ENCODE measurements around the gene POFUT1.
A peak's percentile ranks its signal among the peaks of the same experiment; 100 is the strongest.
"Not testable (repeated sequence)": the region's sequence is repeated elsewhere in the genome, so short reads cannot be mapped to it uniquely, and the experiment has no call there.

Gene POFUT1

DNA sequence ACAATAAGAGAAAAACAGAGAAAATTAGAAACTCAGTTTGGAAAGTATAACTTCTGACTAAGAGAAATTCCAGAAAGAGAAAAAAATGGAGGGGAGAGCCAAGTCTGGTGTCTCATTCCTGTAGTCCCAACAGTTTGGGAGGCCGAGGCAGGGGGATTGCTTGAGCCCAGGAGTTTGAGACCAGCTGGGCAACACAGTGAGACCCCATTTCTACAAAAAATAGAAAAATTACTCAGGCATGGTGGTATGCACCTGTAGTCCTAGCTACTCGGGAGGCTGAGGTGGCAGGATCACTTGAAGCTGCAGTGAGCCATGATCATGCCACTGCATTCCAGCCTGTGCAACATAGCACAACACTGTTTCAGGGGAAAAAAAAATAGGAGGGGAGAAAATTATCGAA lies 66.7 kb downstream of the POFUT1 start:
- Histone ChIP-seq H3K9ac (ENCODE audit: low read depth in 1 of 2, low read length in 2 of 2) (no peak overlapping the region), H3K36me3 (ENCODE audit: control insufficient read depth in 2 of 2, insufficient read depth in 2 of 2, low read length in 2 of 2) (no peaks in the 10 kb centered on the region), H3K9me3 (ENCODE audit: control insufficient read depth in 2 of 2, low read length in 2 of 2) (no peaks in the 10 kb centered on the region), H3K4me3 (ENCODE audit: low read length in 2 of 2) (no peak overlapping the region), H3K4me1 (ENCODE audit: control insufficient read depth in 2 of 2, insufficient read depth in 2 of 2, low read length in 2 of 2) (peaks cover 8 to 12% of the 10 kb centered on the region in 2 donors), H3K27me3 (ENCODE audit: control insufficient read depth in 2 of 2, insufficient read depth in 2 of 2, low read length in 2 of 2) (no peaks in the 10 kb centered on the region), H3K27ac (ENCODE audit: low read depth in 2 of 2, low read length in 2 of 2) (no peak overlapping the region)

DNA sequence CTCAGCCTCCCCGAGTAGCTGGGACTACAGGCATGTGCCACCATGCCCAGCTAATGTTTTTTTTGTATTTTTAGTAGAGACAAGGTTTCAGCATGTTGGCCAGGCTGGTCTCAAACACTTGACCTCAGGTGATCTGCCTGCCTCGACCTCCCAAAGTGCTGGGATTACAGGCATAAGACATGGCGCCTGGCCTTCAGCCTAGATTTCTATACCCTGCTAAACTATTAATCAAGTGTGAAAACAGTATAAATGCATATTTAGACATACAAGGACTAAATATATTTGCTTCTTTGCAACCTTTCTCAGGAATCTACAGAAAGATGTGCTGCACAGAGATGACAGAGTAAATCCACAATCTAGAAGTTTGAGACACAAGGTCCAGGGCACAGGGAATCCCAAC lies 67.5 kb downstream of the POFUT1 start:
- peaks cover 8 to 12% of the 10 kb centered on the region in 2 donors for H3K4me1 ChIP-seq (ENCODE audit: control insufficient read depth in 2 of 2, insufficient read depth in 2 of 2, low read length in 2 of 2)
- not testable (repeated sequence) for H3K36me3 ChIP-seq (ENCODE audit: control insufficient read depth in 2 of 2, insufficient read depth in 2 of 2, low read length in 2 of 2); H3K9ac ChIP-seq (ENCODE audit: low read depth in 1 of 2, low read length in 2 of 2); H3K27me3 ChIP-seq (ENCODE audit: control insufficient read depth in 2 of 2, insufficient read depth in 2 of 2, low read length in 2 of 2); H3K27ac ChIP-seq (ENCODE audit: low read depth in 2 of 2, low read length in 2 of 2); H3K9me3 ChIP-seq (ENCODE audit: control insufficient read depth in 2 of 2, low read length in 2 of 2); H3K4me3 ChIP-seq (ENCODE audit: low read length in 2 of 2)

GRCh38 chr20:32277361-32278198 lies 69.9 kb downstream of the POFUT1 start, which contains the start of gene KIF3B:
Gene KIF3B, plus strand, starts transcription at chr20:32277651. Its CDS starts 32,127 bp downstream, at chr20:32309778.
- Histone ChIP-seq H3K9ac (ENCODE audit: low read depth in 1 of 2, low read length in 2 of 2) (peak within 1 kb of the TSS; percentile 79 to 85), H3K9me3 (ENCODE audit: control insufficient read depth in 2 of 2, low read length in 2 of 2) (no peaks in the 10 kb centered on the region), H3K36me3 (ENCODE audit: control insufficient read depth in 2 of 2, insufficient read depth in 2 of 2, low read length in 2 of 2) (peaks cover 0 to 3% of the 10 kb centered on the region in 2 donors), H3K27me3 (ENCODE audit: control insufficient read depth in 2 of 2, insufficient read depth in 2 of 2, low read length in 2 of 2) (no peaks in the 10 kb centered on the region), H3K4me3 (ENCODE audit: low read length in 2 of 2) (peak within 1 kb of the TSS; percentile 89 to 92), H3K4me1 (ENCODE audit: control insufficient read depth in 2 of 2, insufficient read depth in 2 of 2, low read length in 2 of 2) (peaks cover 8 to 10% of the 10 kb centered on the region in 2 donors), H3K27ac (ENCODE audit: low read depth in 2 of 2, low read length in 2 of 2) (peak within 1 kb of the TSS; percentile 53 to 68)

DNA sequence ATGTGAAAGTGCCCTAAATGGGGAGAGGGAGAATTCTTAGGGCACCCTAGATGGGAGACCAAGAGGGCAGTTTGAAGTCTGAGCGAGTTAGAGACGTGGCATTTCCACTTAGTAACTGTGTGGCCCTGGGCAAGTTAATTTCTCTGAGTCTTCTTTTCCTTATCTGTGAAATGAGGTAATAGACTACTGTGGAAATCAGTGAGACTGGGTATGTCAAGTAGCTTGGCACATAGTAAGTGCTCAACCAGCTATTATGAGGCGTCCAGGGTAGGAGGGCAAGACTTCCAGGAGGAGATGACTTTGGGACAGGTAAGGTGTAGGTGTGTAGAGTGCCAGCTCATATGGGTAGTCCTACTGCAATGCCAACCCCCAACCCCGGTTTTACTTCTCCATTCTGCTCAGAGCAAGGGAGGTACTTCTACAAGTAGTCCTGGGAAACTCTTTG lies 70.5 kb downstream of the POFUT1 start:
- H3K4me1 ChIP-seq (ENCODE audit: control insufficient read depth in 2 of 2, insufficient read depth in 2 of 2, low read length in 2 of 2) = peaks cover 8 to 10% of the 10 kb centered on the region in 2 donors
- peak overlapping the region; percentile 53 to 68 for H3K27ac ChIP-seq (ENCODE audit: low read depth in 2 of 2, low read length in 2 of 2)
- H3K36me3 ChIP-seq (ENCODE audit: control insufficient read depth in 2 of 2, insufficient read depth in 2 of 2, low read length in 2 of 2) = peaks cover 0 to 3% of the 10 kb centered on the region in 2 donors
- H3K9ac ChIP-seq (ENCODE audit: low read depth in 1 of 2, low read length in 2 of 2) = peak overlapping the region; percentile 79 to 85
- peak overlapping the region; percentile 73 to 92 for H3K4me3 ChIP-seq (ENCODE audit: low read length in 2 of 2)
- no peaks in the 10 kb centered on the region for H3K27me3 ChIP-seq (ENCODE audit: control insufficient read depth in 2 of 2, insufficient read depth in 2 of 2, low read length in 2 of 2)
- no peaks in the 10 kb centered on the region for H3K9me3 ChIP-seq (ENCODE audit: control insufficient read depth in 2 of 2, low read length in 2 of 2)

GRCh38 chr20:32281711-32282110 lies 74.0 kb downstream of the POFUT1 start:
- H3K27me3 ChIP-seq (ENCODE audit: control insufficient read depth in 2 of 2, insufficient read depth in 2 of 2, low read length in 2 of 2) = no peaks in the 10 kb centered on the region
- H3K36me3 ChIP-seq (ENCODE audit: control insufficient read depth in 2 of 2, insufficient read depth in 2 of 2, low read length in 2 of 2) = peaks cover 0 to 3% of the 10 kb centered on the region in 2 donors
- no peak overlapping the region for H3K4me3 ChIP-seq (ENCODE audit: low read length in 2 of 2)
- no peaks in the 10 kb centered on the region for H3K9me3 ChIP-seq (ENCODE audit: control insufficient read depth in 2 of 2, low read length in 2 of 2)
- H3K4me1 ChIP-seq (ENCODE audit: control insufficient read depth in 2 of 2, insufficient read depth in 2 of 2, low read length in 2 of 2) = peaks cover 13 to 25% of the 10 kb centered on the region in 2 donors
- no peak overlapping the region for H3K27ac ChIP-seq (ENCODE audit: low read depth in 2 of 2, low read length in 2 of 2)
- H3K9ac ChIP-seq (ENCODE audit: low read depth in 1 of 2, low read length in 2 of 2) = no peak overlapping the region

DNA sequence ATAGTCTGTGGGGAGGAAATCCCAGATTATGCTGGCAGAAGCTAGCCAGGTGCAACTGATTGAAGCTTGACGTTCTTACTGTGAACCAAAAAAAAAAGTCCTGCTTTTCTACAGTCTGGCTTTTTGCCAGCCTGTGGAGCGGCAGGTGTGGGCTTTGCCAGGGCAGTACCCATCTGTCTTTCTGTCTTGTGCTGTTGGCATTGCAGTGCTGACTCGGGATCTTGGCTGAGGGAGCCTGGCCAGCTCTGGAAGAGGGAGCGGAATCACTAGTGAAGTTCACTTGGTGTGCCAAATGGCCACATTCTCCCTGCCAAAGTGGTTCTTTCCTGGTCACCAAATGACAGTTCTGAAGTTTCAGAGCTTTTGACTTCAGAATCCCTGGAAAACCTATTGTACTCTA lies 74.8 kb downstream of the POFUT1 start:
- Histone ChIP-seq H3K9ac (ENCODE audit: low read depth in 1 of 2, low read length in 2 of 2) (no peak overlapping the region), H3K9me3 (ENCODE audit: control insufficient read depth in 2 of 2, low read length in 2 of 2) (no peaks in the 10 kb centered on the region), H3K36me3 (ENCODE audit: control insufficient read depth in 2 of 2, insufficient read depth in 2 of 2, low read length in 2 of 2) (peaks cover 0 to 3% of the 10 kb centered on the region in 2 donors), H3K27me3 (ENCODE audit: control insufficient read depth in 2 of 2, insufficient read depth in 2 of 2, low read length in 2 of 2) (no peaks in the 10 kb centered on the region), H3K27ac (ENCODE audit: low read depth in 2 of 2, low read length in 2 of 2) (no peak overlapping the region), H3K4me3 (ENCODE audit: low read length in 2 of 2) (no peak overlapping the region), H3K4me1 (ENCODE audit: control insufficient read depth in 2 of 2, insufficient read depth in 2 of 2, low read length in 2 of 2) (peaks cover 8 to 26% of the 10 kb centered on the region in 2 donors)

DNA sequence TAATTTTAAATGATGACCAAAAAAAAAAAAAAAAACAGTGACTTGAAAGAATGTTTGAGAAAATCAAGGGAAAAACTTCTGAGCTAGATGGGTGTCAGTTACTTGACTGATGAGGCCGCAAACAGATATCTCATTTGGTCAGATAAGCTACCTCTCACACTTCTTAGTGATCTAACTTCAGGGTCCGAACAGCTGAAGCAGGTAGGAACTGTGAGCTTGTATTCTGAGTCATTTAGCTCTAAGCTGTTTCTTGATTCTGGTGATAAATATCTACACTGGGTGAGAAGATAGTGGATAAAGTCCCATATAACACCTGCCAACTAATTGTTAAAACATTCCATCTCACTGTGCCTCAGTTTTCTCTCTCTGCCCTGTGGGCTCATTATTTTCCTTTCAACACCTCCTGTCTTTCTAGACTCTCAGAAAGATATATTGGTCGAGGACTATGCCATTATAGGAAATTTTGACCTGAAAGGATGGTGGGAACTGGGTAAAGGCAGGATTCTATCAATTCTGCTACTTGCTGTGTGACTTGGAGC lies 77.5 kb downstream of the POFUT1 start:
- peaks cover 0 to 3% of the 10 kb centered on the region in 2 donors for H3K36me3 ChIP-seq (ENCODE audit: control insufficient read depth in 2 of 2, insufficient read depth in 2 of 2, low read length in 2 of 2)
- peak overlapping the region in 1 of 2 donors; percentile 2 for H3K9ac ChIP-seq (ENCODE audit: low read depth in 1 of 2, low read length in 2 of 2)
- H3K27ac ChIP-seq (ENCODE audit: low read depth in 2 of 2, low read length in 2 of 2) = peak overlapping the region; percentile 33 to 74
- H3K4me1 ChIP-seq (ENCODE audit: control insufficient read depth in 2 of 2, insufficient read depth in 2 of 2, low read length in 2 of 2) = peaks cover 9 to 27% of the 10 kb centered on the region in 2 donors
- H3K27me3 ChIP-seq (ENCODE audit: control insufficient read depth in 2 of 2, insufficient read depth in 2 of 2, low read length in 2 of 2) = no peaks in the 10 kb centered on the region
- H3K4me3 ChIP-seq (ENCODE audit: low read length in 2 of 2) = no peak overlapping the region
- no peaks in the 10 kb centered on the region for H3K9me3 ChIP-seq (ENCODE audit: control insufficient read depth in 2 of 2, low read length in 2 of 2)

- H3K9me3 ChIP-seq (ENCODE audit: control insufficient read depth in 2 of 2, low read length in 2 of 2) = no peaks in the 10 kb centered on the region
- H3K36me3 ChIP-seq (ENCODE audit: control insufficient read depth in 2 of 2, insufficient read depth in 2 of 2, low read length in 2 of 2) = peaks cover 0 to 3% of the 10 kb centered on the region in 2 donors
- H3K9ac ChIP-seq (ENCODE audit: low read depth in 1 of 2, low read length in 2 of 2) = peak overlapping the region in 1 of 2 donors; percentile 2
- H3K4me3 ChIP-seq (ENCODE audit: low read length in 2 of 2) = peak overlapping the region in 1 of 2 donors; percentile 2
- peaks cover 11 to 30% of the 10 kb centered on the region in 2 donors for H3K4me1 ChIP-seq (ENCODE audit: control insufficient read depth in 2 of 2, insufficient read depth in 2 of 2, low read length in 2 of 2)
- H3K27ac ChIP-seq (ENCODE audit: low read depth in 2 of 2, low read length in 2 of 2) = peak overlapping the region; percentile 33 to 74
- H3K27me3 ChIP-seq (ENCODE audit: control insufficient read depth in 2 of 2, insufficient read depth in 2 of 2, low read length in 2 of 2) = no peaks in the 10 kb centered on the region
These were observed 78.1 kb downstream of the POFUT1 start for GRCh38 chr20:32285621-32286371.

DNA sequence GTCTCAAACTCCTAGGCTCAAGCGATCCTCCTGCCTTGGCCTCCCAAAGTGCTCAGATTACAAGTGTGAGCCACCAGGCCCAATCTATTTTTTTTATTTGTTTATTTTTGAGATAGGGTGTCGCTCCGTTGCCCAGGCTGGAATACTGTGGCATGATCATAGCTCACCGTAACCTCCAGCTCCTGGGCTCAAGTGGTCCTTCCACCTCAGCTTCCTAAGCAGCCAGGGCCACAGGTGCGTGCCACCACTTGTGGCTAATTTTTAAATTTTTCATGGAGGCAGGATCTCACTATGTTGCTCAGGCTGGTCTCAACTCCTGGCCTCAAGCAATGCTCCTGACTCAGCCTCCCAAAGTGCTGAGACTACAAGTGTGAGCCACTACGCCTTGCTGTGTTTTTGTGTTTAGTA lies 79.6 kb downstream of the POFUT1 start:
- H3K4me3 ChIP-seq (ENCODE audit: low read length in 2 of 2) = no peak overlapping the region
- no peaks in the 10 kb centered on the region for H3K27me3 ChIP-seq (ENCODE audit: control insufficient read depth in 2 of 2, insufficient read depth in 2 of 2, low read length in 2 of 2)
- no peak overlapping the region for H3K9ac ChIP-seq (ENCODE audit: low read depth in 1 of 2, low read length in 2 of 2)
- no peaks in the 10 kb centered on the region for H3K9me3 ChIP-seq (ENCODE audit: control insufficient read depth in 2 of 2, low read length in 2 of 2)
- no peaks in the 10 kb centered on the region for H3K36me3 ChIP-seq (ENCODE audit: control insufficient read depth in 2 of 2, insufficient read depth in 2 of 2, low read length in 2 of 2)
- H3K27ac ChIP-seq (ENCODE audit: low read depth in 2 of 2, low read length in 2 of 2) = no peak overlapping the region
- H3K4me1 ChIP-seq (ENCODE audit: control insufficient read depth in 2 of 2, insufficient read depth in 2 of 2, low read length in 2 of 2) = peaks cover 11 to 30% of the 10 kb centered on the region in 2 donors

Measured in mucosa of rectum (tissue), 2 donors.